ENCODE data around the gene LCN12. TPM values are rescaled to one million over a fixed set of nuclear protein-coding genes. Genes with fewer than 3 reads are reported as not detected.

Gene LCN12
- polyA plus RNA-seq, 3 donors: 0.29 TPM; not detected in 2

DNA sequence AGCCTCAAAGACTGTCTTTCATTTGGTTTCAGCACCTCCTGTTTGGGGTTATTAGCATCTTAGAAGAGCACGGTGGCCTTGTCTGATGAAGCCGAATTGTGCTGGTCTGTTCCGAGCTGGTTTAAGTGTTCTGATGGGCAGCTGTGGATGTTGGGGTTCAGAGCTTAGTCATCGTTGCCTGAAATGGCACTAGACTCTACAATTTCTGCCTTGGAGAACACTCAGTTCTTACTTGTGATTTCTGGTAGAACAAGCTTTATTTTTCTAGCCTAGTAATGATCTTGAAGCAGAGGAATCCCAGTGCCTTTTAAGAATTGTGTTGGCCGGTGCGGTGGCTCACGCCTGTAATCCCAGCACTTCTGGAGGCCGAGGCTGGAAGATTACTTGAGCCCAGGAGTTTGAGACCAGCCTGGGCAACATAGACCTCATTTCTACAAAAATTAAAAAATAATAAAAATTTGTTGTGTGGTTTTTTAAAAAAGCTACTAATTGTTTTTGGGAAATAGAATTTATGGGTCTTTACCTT, 15.4 kb upstream of the LCN12 start:
- H3K4me1 Mint-ChIP-seq: peaks cover 33% of the 10 kb centered on the region

DNA sequence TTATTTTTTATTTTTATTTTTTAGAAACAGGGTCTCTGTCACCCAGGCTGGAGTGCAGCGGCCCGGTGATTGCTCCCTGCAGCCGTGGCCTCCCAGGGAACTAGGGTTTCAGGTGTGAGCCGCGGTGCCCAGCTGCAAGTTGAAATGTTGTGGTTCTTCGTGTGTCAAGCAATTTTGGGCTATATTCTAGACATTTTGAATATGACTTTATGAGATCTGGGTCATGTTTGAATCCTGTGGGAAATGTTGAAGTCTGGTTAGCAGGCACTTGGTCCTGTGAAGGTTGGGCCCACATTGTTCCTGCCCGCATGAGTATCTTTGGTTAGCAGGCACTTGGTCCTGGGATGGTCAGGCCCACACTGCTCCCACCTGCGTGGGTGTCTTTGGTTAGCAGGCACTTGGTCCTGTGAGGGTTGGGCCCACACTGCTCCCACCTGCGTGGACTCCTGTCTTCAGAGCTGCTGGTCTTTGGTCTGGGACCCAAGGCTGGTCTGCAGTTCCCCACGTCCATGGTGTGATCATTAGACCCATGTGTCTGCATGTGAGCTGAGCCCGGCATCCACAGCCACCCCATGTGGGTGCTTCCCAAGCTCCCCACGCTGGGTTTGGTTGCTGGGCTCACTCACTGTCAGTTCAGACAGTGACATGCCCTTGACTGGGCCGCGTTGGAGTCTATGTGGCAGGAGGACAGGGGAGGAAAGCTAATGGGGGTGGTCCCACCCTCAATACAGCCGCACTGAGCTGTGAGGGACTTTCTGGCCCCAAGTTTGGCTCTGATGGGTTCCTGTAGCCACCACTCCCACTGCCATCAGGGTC, 14.7 kb upstream of the LCN12 start:
- Histone ChIP-seq H3K9me3 (replicated peaks in 1 of 2; ENCODE audit: control insufficient read depth in 1 of 2, insufficient read depth in 1 of 2, low read length in 2 of 2) (no peaks in the 10 kb centered on the region), H3K9ac (ENCODE audit: insufficient read depth, low read length, poor library complexity, severe bottlenecking) (no peak overlapping the region), H3K79me2 (ENCODE audit: insufficient read depth, low read length) (peaks cover 3% of the 10 kb centered on the region), H2AFZ (ENCODE audit: insufficient read depth, low read depth, low read length, poor library complexity, severe bottlenecking) (no peak overlapping the region), H3K4me3 (replicated peaks in 1 of 3; ENCODE audit: low read depth in 2 of 3, low read length in 3 of 3) (no peak overlapping the region), H3K4me1 (ENCODE audit: control insufficient read depth in 1 of 2, insufficient read depth in 2 of 2, low read length in 2 of 2) (peaks cover 15 to 16% of the 10 kb centered on the region in 2 donors), H3K4me2 (replicated peaks; ENCODE audit: extremely low read depth, low read length, poor library complexity, severe bottlenecking) (no peak overlapping the region), H3K36me3 (replicated peaks in 1 of 2; ENCODE audit: control insufficient read depth in 1 of 2, insufficient read depth in 2 of 2, low read length in 2 of 2) (peaks cover 32 to 40% of the 10 kb centered on the region in 2 donors), H4K20me1 (ENCODE audit: insufficient read depth, low read length) (peaks cover 33% of the 10 kb centered on the region), H3K27me3 (ENCODE audit: control insufficient read depth in 2 of 2, insufficient read depth in 2 of 2, low read length in 2 of 2) (no peaks in the 10 kb centered on the region), H3K27ac (ENCODE audit: low read depth in 1 of 2, low read length in 2 of 2) (no peak overlapping the region)
- Mint-ChIP-seq H3K4me1 (peaks cover 28% of the 10 kb centered on the region), H3K9me3 (peaks cover 0 to 3% (median 0%) of the 10 kb centered on the region in 7 donors), H3K27ac (peak overlapping the region in 1 of 7 donors; percentile 57), H3K4me3 (no peak overlapping the region), H3K36me3 (peaks cover 23 to 38% of the 10 kb centered on the region in 2 donors), H3K27me3 (ENCODE audit: low read depth in 3 of 3) (no peaks in the 10 kb centered on the region)
- TF ChIP-seq, protein P1, sequence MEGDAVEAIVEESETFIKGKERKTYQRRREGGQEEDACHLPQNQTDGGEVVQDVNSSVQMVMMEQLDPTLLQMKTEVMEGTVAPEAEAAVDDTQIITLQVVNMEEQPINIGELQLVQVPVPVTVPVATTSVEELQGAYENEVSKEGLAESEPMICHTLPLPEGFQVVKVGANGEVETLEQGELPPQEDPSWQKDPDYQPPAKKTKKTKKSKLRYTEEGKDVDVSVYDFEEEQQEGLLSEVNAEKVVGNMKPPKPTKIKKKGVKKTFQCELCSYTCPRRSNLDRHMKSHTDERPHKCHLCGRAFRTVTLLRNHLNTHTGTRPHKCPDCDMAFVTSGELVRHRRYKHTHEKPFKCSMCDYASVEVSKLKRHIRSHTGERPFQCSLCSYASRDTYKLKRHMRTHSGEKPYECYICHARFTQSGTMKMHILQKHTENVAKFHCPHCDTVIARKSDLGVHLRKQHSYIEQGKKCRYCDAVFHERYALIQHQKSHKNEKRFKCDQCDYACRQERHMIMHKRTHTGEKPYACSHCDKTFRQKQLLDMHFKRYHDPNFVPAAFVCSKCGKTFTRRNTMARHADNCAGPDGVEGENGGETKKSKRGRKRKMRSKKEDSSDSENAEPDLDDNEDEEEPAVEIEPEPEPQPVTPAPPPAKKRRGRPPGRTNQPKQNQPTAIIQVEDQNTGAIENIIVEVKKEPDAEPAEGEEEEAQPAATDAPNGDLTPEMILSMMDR (IDR thresholded peaks at IDR 0.05): no peak
- DNase-seq: no peak
- WGBS (ENCODE audit: insufficient coverage): 90% methylated on average over 15 of the region's 15 CpGs
- intact Hi-C loops (cut with micrococcal nuclease): no loop called here

More for the DNA sequence above, 15.4 kb upstream of the LCN12 start:
- Mint-ChIP-seq H3K27me3 (ENCODE audit: low read depth in 3 of 3) (no peaks in the 10 kb centered on the region), H3K27ac (peak overlapping the region in 4 of 7 donors; percentile 15 to 29 (median 19)), H3K9me3 (peaks cover 0 to 3% (median 0%) of the 10 kb centered on the region in 7 donors), H3K36me3 (peaks cover 20 to 31% of the 10 kb centered on the region in 2 donors), H3K4me3 (no peak overlapping the region)
- Histone ChIP-seq H3K36me3 (replicated peaks in 1 of 2; ENCODE audit: control insufficient read depth in 1 of 2, insufficient read depth in 2 of 2, low read length in 2 of 2) (peaks cover 25 to 33% of the 10 kb centered on the region in 2 donors), H3K9me3 (replicated peaks in 1 of 2; ENCODE audit: control insufficient read depth in 1 of 2, insufficient read depth in 1 of 2, low read length in 2 of 2) (no peaks in the 10 kb centered on the region), H2AFZ (ENCODE audit: insufficient read depth, low read depth, low read length, poor library complexity, severe bottlenecking) (no peak overlapping the region), H3K4me3 (replicated peaks in 1 of 3; ENCODE audit: low read depth in 2 of 3, low read length in 3 of 3) (no peak overlapping the region), H3K9ac (ENCODE audit: insufficient read depth, low read length, poor library complexity, severe bottlenecking) (no peak overlapping the region), H3K4me2 (replicated peaks; ENCODE audit: extremely low read depth, low read length, poor library complexity, severe bottlenecking) (no peak overlapping the region), H3K27ac (ENCODE audit: low read depth in 1 of 2, low read length in 2 of 2) (no peak overlapping the region), H3K27me3 (ENCODE audit: control insufficient read depth in 2 of 2, insufficient read depth in 2 of 2, low read length in 2 of 2) (no peaks in the 10 kb centered on the region), H3K4me1 (ENCODE audit: control insufficient read depth in 1 of 2, insufficient read depth in 2 of 2, low read length in 2 of 2) (peaks cover 15 to 16% of the 10 kb centered on the region in 2 donors), H3K79me2 (ENCODE audit: insufficient read depth, low read length) (no peaks in the 10 kb centered on the region), H4K20me1 (ENCODE audit: insufficient read depth, low read length) (peaks cover 26% of the 10 kb centered on the region)
- TF ChIP-seq, protein P1 (IDR thresholded peaks at IDR 0.05): no peak
- intact Hi-C loops (cut with micrococcal nuclease): no loop called here
- no peak for DNase-seq
- 96% methylated on average over 4 of the region's 8 CpGs for WGBS (ENCODE audit: insufficient coverage)
